NCI-H69 (cell line): Measurements from ENCODE around the gene ZYG11B.
"Not testable (repeated sequence)": the region's sequence is repeated elsewhere in the genome, so short reads cannot be mapped to it uniquely, and the experiment has no call there.

Source experiments
- DNase-seq: peaks from one replicate; lab custom pipeline; 2025; lab: John Stamatoyannopoulos, UW

Gene ZYG11B

GRCh38 chr1:52852854-52853253 lies 126.6 kb downstream of the ZYG11B start:
- no peak for DNase-seq

- DNase-seq = no peak
These were observed 129.3 kb downstream of the ZYG11B start for GRCh38 chr1:52855584-52855983.

- no peak for DNase-seq
These were observed 129.8 kb downstream of the ZYG11B start for GRCh38 chr1:52856026-52856425.

GRCh38 chr1:52857443-52857842 lies 131.2 kb downstream of the ZYG11B start:
- no peak for DNase-seq

GRCh38 chr1:52862666-52863458 lies 136.6 kb downstream of the ZYG11B start:
- DNase-seq = no peak

GRCh38 chr1:52867087-52867863 lies 141.0 kb downstream of the ZYG11B start:
- no peak for DNase-seq

GRCh38 chr1:52869727-52870126 lies 143.5 kb downstream of the ZYG11B start:
- DNase-seq = not testable (repeated sequence)

GRCh38 chr1:52876843-52877242 lies 150.6 kb downstream of the ZYG11B start:
- DNase-seq = no peak
